ENCODE results near the gene GP1BB. TPM values are rescaled to one million over a fixed set of nuclear protein-coding genes. Genes with fewer than 3 reads are reported as not detected.

GP1BB gene
- total RNA-seq, 1 donor from 2014 or later = 5.7 TPM

DNA sequence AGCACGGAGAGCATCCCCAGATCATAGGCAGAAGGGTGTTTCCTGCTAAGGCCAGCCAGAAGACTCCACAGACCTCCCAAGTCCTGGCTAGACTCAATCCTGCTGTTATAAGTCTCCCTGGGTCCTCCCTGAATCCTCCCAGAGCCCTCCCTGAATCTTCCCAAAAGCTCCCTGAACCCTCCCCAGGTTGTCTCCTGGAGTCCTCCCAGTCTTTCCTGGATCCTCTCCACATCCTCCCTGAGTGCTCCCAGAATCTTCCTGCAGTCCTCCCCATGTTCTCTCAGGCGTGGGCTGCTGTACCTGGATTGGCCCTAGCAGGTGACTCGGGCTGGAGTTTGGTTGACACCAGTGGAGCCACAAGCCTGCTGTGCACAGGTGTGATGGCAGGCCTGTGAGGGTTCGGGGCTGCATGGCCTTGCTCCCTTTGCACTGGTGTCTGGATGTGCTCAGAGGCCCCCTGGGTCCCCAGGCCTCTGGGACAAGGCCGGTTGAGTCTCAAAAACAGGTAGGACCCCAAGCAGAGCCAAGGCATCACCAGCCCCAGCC is 11.6 kb downstream of the GP1BB start:
- H3K27me3 Mint-ChIP-seq (ENCODE audit: low read depth) = peaks cover 24% of the 10 kb centered on the region
- TF ChIP-seq, protein P1, sequence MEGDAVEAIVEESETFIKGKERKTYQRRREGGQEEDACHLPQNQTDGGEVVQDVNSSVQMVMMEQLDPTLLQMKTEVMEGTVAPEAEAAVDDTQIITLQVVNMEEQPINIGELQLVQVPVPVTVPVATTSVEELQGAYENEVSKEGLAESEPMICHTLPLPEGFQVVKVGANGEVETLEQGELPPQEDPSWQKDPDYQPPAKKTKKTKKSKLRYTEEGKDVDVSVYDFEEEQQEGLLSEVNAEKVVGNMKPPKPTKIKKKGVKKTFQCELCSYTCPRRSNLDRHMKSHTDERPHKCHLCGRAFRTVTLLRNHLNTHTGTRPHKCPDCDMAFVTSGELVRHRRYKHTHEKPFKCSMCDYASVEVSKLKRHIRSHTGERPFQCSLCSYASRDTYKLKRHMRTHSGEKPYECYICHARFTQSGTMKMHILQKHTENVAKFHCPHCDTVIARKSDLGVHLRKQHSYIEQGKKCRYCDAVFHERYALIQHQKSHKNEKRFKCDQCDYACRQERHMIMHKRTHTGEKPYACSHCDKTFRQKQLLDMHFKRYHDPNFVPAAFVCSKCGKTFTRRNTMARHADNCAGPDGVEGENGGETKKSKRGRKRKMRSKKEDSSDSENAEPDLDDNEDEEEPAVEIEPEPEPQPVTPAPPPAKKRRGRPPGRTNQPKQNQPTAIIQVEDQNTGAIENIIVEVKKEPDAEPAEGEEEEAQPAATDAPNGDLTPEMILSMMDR (IDR thresholded peaks at IDR 0.05; ENCODE audit: unreplicated experiment) = no peak
- no peak overlapping the region for H3K27ac Mint-ChIP-seq
- peaks cover 4% of the 10 kb centered on the region for H3K4me1 Mint-ChIP-seq
- DNase-seq (ENCODE audit: low spot score in 2 of 2, unreplicated experiment in 2 of 2) = no peak
- no peak overlapping the region for H3K4me3 Mint-ChIP-seq
- no peaks in the 10 kb centered on the region for H3K36me3 Mint-ChIP-seq
- H3K9me3 Mint-ChIP-seq = no peaks in the 10 kb centered on the region

DNA sequence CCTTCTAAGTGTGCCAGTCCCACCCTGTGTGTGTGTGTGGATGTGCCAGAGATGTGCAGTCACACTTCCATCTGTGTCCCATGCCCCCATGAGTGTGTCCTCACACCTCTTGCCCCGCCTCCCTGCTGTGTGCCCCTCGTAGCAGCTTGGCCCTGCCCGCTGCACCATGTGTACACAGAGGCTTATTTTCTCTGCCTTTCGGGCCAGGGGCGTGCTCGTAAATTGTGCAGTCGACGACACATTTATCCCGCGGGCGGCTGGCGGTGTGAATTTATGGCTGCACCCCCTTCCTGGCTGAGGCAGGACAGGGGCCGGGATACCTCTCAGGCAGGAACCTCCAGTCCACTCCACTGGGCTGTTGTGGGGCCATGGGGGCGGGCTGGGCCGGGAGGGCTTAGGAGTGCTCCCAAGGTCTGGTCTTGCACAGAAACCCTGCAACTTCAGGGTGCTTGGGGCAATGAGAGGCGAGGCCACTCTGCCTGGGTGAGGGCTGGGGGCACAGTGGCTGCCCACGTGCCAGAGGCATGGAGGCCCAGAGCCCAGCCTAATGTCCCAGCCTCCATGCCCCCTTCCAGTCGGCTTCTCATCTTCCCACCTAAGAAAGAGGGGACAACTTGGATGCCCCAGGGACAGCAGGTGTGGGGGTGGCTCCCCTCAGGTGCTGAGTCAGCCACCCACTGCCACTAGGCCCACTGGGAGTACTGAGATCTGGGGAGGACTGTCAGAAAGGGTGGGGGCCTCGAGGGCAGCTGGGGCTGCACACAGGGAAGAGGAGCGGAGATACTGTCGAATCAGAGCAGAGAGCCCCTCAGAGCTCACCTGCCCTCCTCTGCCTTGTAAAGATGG is 12.5 kb downstream of the GP1BB start:
- TF ChIP-seq, protein P1 (IDR thresholded peaks at IDR 0.05; ENCODE audit: unreplicated experiment) = no peak
- no peak for DNase-seq (ENCODE audit: low spot score in 2 of 2, unreplicated experiment in 2 of 2)
- Mint-ChIP-seq H3K9me3 (no peaks in the 10 kb centered on the region), H3K27ac (no peak overlapping the region), H3K4me3 (no peak overlapping the region), H3K27me3 (ENCODE audit: low read depth) (peaks cover 18% of the 10 kb centered on the region), H3K4me1 (peaks cover 2% of the 10 kb centered on the region), H3K36me3 (no peaks in the 10 kb centered on the region)

GRCh38 chr22:19737846-19738663 is 14.7 kb downstream of the GP1BB start:
- H3K4me3 Mint-ChIP-seq = no peak overlapping the region
- no peaks in the 10 kb centered on the region for H3K9me3 Mint-ChIP-seq
- no peak overlapping the region for H3K27ac Mint-ChIP-seq
- H3K36me3 Mint-ChIP-seq = no peaks in the 10 kb centered on the region
- TF ChIP-seq, protein P1 (IDR thresholded peaks at IDR 0.05; ENCODE audit: unreplicated experiment) = no peak
- peaks cover 2% of the 10 kb centered on the region for H3K4me1 Mint-ChIP-seq
- peaks cover 16% of the 10 kb centered on the region for H3K27me3 Mint-ChIP-seq (ENCODE audit: low read depth)
- no peak for DNase-seq (ENCODE audit: low spot score in 2 of 2, unreplicated experiment in 2 of 2)

DNA sequence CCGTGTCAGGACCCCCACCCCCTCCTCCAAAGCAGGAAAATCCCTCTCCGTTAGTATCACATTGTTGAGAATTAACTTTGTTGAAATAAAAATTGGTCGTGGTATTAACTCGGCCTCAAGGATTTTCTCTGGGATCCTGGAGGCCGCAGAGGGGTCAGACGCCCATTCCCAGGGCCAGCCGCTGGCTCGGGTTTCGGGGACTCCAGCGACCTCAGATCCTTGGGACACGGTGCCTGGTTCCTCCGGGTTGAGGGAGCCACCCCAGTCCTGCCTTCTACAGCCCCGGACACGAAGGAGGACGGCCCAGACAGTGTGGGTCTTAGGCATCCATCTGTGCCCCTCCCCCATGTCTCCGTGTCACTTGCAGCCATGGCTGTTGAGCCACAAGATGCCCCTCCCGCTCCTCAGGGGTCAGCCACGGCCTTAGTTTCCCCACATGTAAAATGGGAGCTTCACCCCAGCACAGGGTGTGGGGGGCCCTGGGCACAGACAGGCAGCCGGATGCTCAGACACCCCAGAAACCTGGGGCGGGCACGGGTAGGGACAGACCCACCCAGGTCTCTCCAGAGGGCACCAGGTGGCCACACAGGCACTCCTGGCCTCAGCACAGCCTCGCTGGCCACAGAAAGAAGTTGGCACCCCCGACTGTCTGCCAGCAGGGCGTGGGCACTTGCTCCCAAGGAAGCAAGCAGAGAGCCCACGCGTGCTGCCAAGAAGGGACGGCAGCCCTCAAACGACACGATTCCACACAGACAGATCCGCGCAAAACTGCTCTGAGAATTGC is 15.5 kb downstream of the GP1BB start:
- Mint-ChIP-seq H3K27me3 (ENCODE audit: low read depth) (peaks cover 10% of the 10 kb centered on the region), H3K4me1 (peaks cover 2% of the 10 kb centered on the region), H3K9me3 (no peaks in the 10 kb centered on the region), H3K36me3 (no peaks in the 10 kb centered on the region), H3K4me3 (no peak overlapping the region), H3K27ac (no peak overlapping the region)
- DNase-seq (ENCODE audit: low spot score in 2 of 2, unreplicated experiment in 2 of 2) = no peak
- TF ChIP-seq, protein P1 (IDR thresholded peaks at IDR 0.05; ENCODE audit: unreplicated experiment) = no peak

- Mint-ChIP-seq H3K36me3 (no peaks in the 10 kb centered on the region), H3K4me1 (peaks cover 2% of the 10 kb centered on the region), H3K27me3 (ENCODE audit: low read depth) (peaks cover 6% of the 10 kb centered on the region), H3K27ac (no peak overlapping the region), H3K9me3 (no peaks in the 10 kb centered on the region), H3K4me3 (no peak overlapping the region)
- no peak for DNase-seq (ENCODE audit: low spot score in 2 of 2, unreplicated experiment in 2 of 2)
- TF ChIP-seq, protein P1 (IDR thresholded peaks at IDR 0.05; ENCODE audit: unreplicated experiment) = no peak
Observed at GRCh38 chr22:19739448-19739895, 16.1 kb downstream of the GP1BB start.

All from mesothelial cell of epicardium (in vitro differentiated cells).